ENCODE measurements around the gene HLF. TPM values are rescaled to one million over a fixed set of nuclear protein-coding genes. Genes with fewer than 3 reads are reported as not detected.
A peak's percentile ranks its signal among the peaks of the same experiment; 100 is the strongest.

HLF gene
- total RNA-seq, 2 experiments from 2014 or later = 0.95 to 1.0 TPM

- Mint-ChIP-seq H3K4me3 (no peak overlapping the region), H3K4me1 (peaks cover 2% of the 10 kb centered on the region), H3K9me3 (ENCODE audit: low read depth) (no peaks in the 10 kb centered on the region), H3K36me3 (ENCODE audit: low read depth) (no peaks in the 10 kb centered on the region), H3K27me3 (no peaks in the 10 kb centered on the region), H3K27ac (no peak overlapping the region)
- POLR2A ChIA-PET = no interaction called here
- intact Hi-C loops (cut with DNase I, micrococcal nuclease) = no loop called here
- CTCF ChIA-PET = interaction anchor here (0.7 to 9.2 kb wide), 6 partner anchors 9 to 362 kb away, joined by 3 to 70 read pairs (median 4); no protein-coding TSS in a partner anchor
- ATAC-seq (no peak), DNase-seq (no peak)
These were observed 89.2 kb downstream of the HLF start for GRCh38 chr17:55354010-55354409.

GRCh38 chr17:55354941-55355340 is 90.2 kb downstream of the HLF start:
- intact Hi-C loops (cut with DNase I, micrococcal nuclease) = loop anchor here in 1 of 2 experiments (5.0 kb wide), 1 partner anchor 157 kb away; the partner anchor contains the start of gene SMIM36
- Mint-ChIP-seq H3K27ac (no peak overlapping the region), H3K4me1 (peaks cover 2% of the 10 kb centered on the region), H3K4me3 (no peak overlapping the region), H3K27me3 (no peaks in the 10 kb centered on the region), H3K36me3 (ENCODE audit: low read depth) (no peaks in the 10 kb centered on the region), H3K9me3 (ENCODE audit: low read depth) (no peaks in the 10 kb centered on the region)
- ChIA-PET POLR2A (no interaction called here), CTCF (interaction anchor here (0.6 to 9.2 kb wide), 11 partner anchors 9 to 363 kb away, joined by 3 to 70 read pairs (median 3); no protein-coding TSS in a partner anchor)
- no peak for ATAC-seq
- DNase-seq = no peak

GRCh38 chr17:55356434-55357328 is 91.9 kb downstream of the HLF start:
- DNase-seq (peak; percentile 83), ATAC-seq (peak; percentile 94)
- Mint-ChIP-seq H3K36me3 (ENCODE audit: low read depth) (no peaks in the 10 kb centered on the region), H3K4me3 (no peak overlapping the region), H3K27ac (no peak overlapping the region), H3K9me3 (ENCODE audit: low read depth) (peaks cover 9% of the 10 kb centered on the region), H3K4me1 (peaks cover 2% of the 10 kb centered on the region), H3K27me3 (peaks cover 8% of the 10 kb centered on the region)
- intact Hi-C loops (cut with DNase I, micrococcal nuclease) = loop anchor here (1.0 to 5.0 kb wide), 2 partner anchors 156 to 158 kb away; partner anchors contain the start of gene SMIM36 (in 1 of the 2)
- ChIA-PET POLR2A (interaction anchor here (0.5 kb wide), 1 partner anchor 136 kb away, joined by 3 read pairs; no protein-coding TSS in a partner anchor), CTCF (interaction anchor here (0.5 to 9.2 kb wide), 27 partner anchors 8 to 383 kb away, joined by 3 to 70 read pairs (median 4); no protein-coding TSS in a partner anchor)

- ATAC-seq (no peak), DNase-seq (no peak)
- ChIA-PET CTCF (interaction anchor here (0.9 to 9.2 kb wide), 3 partner anchors 8 to 369 kb away, joined by 3 to 70 read pairs (median 3); no protein-coding TSS in a partner anchor), POLR2A (no interaction called here)
- H3K4me3 Mint-ChIP-seq = no peak overlapping the region
- H3K27ac Mint-ChIP-seq = no peak overlapping the region
- H3K36me3 Mint-ChIP-seq (ENCODE audit: low read depth) = no peaks in the 10 kb centered on the region
- intact Hi-C loops (cut with DNase I, micrococcal nuclease) = no loop called here
- H3K4me1 Mint-ChIP-seq = peaks cover 2% of the 10 kb centered on the region
- H3K9me3 Mint-ChIP-seq (ENCODE audit: low read depth) = peaks cover 10% of the 10 kb centered on the region
- H3K27me3 Mint-ChIP-seq = peaks cover 14% of the 10 kb centered on the region
These were observed 96.2 kb downstream of the HLF start for GRCh38 chr17:55360971-55361370.

- peaks cover 14% of the 10 kb centered on the region for H3K27me3 Mint-ChIP-seq
- ATAC-seq (no peak), DNase-seq (no peak)
- ChIA-PET POLR2A (no interaction called here), CTCF (interaction anchor here (0.6 to 2.9 kb wide), 3 partner anchors 15 to 1652 kb away, joined by 3 to 8 read pairs (median 3); no protein-coding TSS in a partner anchor)
- no peak overlapping the region for H3K27ac Mint-ChIP-seq
- no peak overlapping the region for H3K4me3 Mint-ChIP-seq
- H3K36me3 Mint-ChIP-seq (ENCODE audit: low read depth) = no peaks in the 10 kb centered on the region
- intact Hi-C loops (cut with DNase I, micrococcal nuclease) = no loop called here
- H3K4me1 Mint-ChIP-seq = no peaks in the 10 kb centered on the region
- peaks cover 10% of the 10 kb centered on the region for H3K9me3 Mint-ChIP-seq (ENCODE audit: low read depth)
These were observed 98.3 kb downstream of the HLF start for GRCh38 chr17:55363033-55363432.

- no peak overlapping the region for H3K27ac Mint-ChIP-seq
- H3K27me3 Mint-ChIP-seq = peaks cover 14% of the 10 kb centered on the region
- H3K36me3 Mint-ChIP-seq (ENCODE audit: low read depth) = no peaks in the 10 kb centered on the region
- H3K9me3 Mint-ChIP-seq (ENCODE audit: low read depth) = peaks cover 4% of the 10 kb centered on the region
- H3K4me1 Mint-ChIP-seq = peaks cover 3% of the 10 kb centered on the region
- POLR2A ChIA-PET = no interaction called here
- no peak overlapping the region for H3K4me3 Mint-ChIP-seq
- CTCF ChIA-PET = interaction anchor here (0.6 to 3.0 kb wide), 4 partner anchors 10 to 373 kb away, joined by 3 to 17 read pairs (median 4); no protein-coding TSS in a partner anchor
- DNase-seq (no peak), ATAC-seq (no peak)
- intact Hi-C loops (cut with DNase I, micrococcal nuclease) = no loop called here
These were observed 101.3 kb downstream of the HLF start for GRCh38 chr17:55366020-55366481.

GRCh38 chr17:55368706-55369105 is 103.9 kb downstream of the HLF start:
- H3K36me3 Mint-ChIP-seq (ENCODE audit: low read depth) = no peaks in the 10 kb centered on the region
- ATAC-seq = no peak
- H3K4me3 Mint-ChIP-seq = no peak overlapping the region
- H3K9me3 Mint-ChIP-seq (ENCODE audit: low read depth) = peaks cover 2% of the 10 kb centered on the region
- intact Hi-C loops (cut with DNase I, micrococcal nuclease) = no loop called here
- no peak overlapping the region for H3K27ac Mint-ChIP-seq
- no peak for DNase-seq
- ChIA-PET POLR2A (no interaction called here), CTCF (no interaction called here)
- peaks cover 9% of the 10 kb centered on the region for H3K27me3 Mint-ChIP-seq
- H3K4me1 Mint-ChIP-seq = peaks cover 3% of the 10 kb centered on the region

Other genes starting within 250 kb of the HLF start
- 10 to 100 TPM; 17.4 to 19.6 TPM for gene MMD, start 156.9 kb downstream of the HLF start, total RNA-seq
- gene SMIM36, start 246.5 kb downstream of the HLF start, total RNA-seq = not detected

Measured in activated CD4-positive, alpha-beta T cell treated with anti-CD3 and anti-CD28 coated beads for 36 hours (primary cell).